ENCODE measurements around the gene NUP210L.
"Not testable (repeated sequence)": the region's sequence is repeated elsewhere in the genome, so short reads cannot be mapped to it uniquely, and the experiment has no call there.

Gene NUP210L

GRCh38 chr1:154104433-154105082 is 50.3 kb downstream of the NUP210L start:
- no peak for DNase-seq (ENCODE audit: insufficient read length, low spot score)
- FAIRE-seq, result no peak

- not testable (repeated sequence) for FAIRE-seq; DNase-seq (ENCODE audit: insufficient read length, low spot score)
These were observed 54.7 kb downstream of the NUP210L start for GRCh38 chr1:154100141-154100540.

GRCh38 chr1:154097873-154098272 is 57.0 kb downstream of the NUP210L start:
- FAIRE-seq, result no peak
- DNase-seq (ENCODE audit: insufficient read length, low spot score), result no peak

- FAIRE-seq (no peak), DNase-seq (ENCODE audit: insufficient read length, low spot score) (no peak)
These were observed 59.3 kb downstream of the NUP210L start for GRCh38 chr1:154095456-154096060.

GRCh38 chr1:154094411-154094810 is 60.5 kb downstream of the NUP210L start:
- no peak for FAIRE-seq
- DNase-seq (ENCODE audit: insufficient read length, low spot score), result no peak

- no peak for FAIRE-seq
- no peak for DNase-seq (ENCODE audit: insufficient read length, low spot score)
These were observed 61.2 kb downstream of the NUP210L start for GRCh38 chr1:154093699-154094098.

- FAIRE-seq, result no peak
- no peak for DNase-seq (ENCODE audit: insufficient read length, low spot score)
These were observed 63.2 kb downstream of the NUP210L start for GRCh38 chr1:154091706-154092105.

- DNase-seq (ENCODE audit: insufficient read length, low spot score), result no peak
- no peak for FAIRE-seq
These were observed 67.3 kb downstream of the NUP210L start for GRCh38 chr1:154087574-154087973.

GRCh38 chr1:154083057-154083456 is 71.8 kb downstream of the NUP210L start:
- DNase-seq (ENCODE audit: insufficient read length, low spot score); FAIRE-seq: not testable (repeated sequence)

GRCh38 chr1:154081386-154082126 is 73.3 kb downstream of the NUP210L start:
- FAIRE-seq, result no peak
- DNase-seq (ENCODE audit: insufficient read length, low spot score), result no peak

GRCh38 chr1:154076413-154076812 is 78.5 kb downstream of the NUP210L start:
- FAIRE-seq (no peak), DNase-seq (ENCODE audit: insufficient read length, low spot score) (no peak)

- DNase-seq (ENCODE audit: insufficient read length, low spot score) (no peak), FAIRE-seq (no peak)
These were observed 79.1 kb downstream of the NUP210L start for GRCh38 chr1:154075746-154076145.

- DNase-seq (ENCODE audit: insufficient read length, low spot score) (no peak), FAIRE-seq (no peak)
These were observed 92.6 kb downstream of the NUP210L start for GRCh38 chr1:154062309-154062708.

GRCh38 chr1:154047436-154047835 is 107.4 kb downstream of the NUP210L start:
- not testable (repeated sequence) for DNase-seq (ENCODE audit: insufficient read length, low spot score)

GRCh38 chr1:154033697-154034096 is 121.2 kb downstream of the NUP210L start:
- DNase-seq (ENCODE audit: insufficient read length, low spot score); FAIRE-seq: not testable (repeated sequence)

More at GRCh38 chr1:154047436-154047835, 107.4 kb downstream of the NUP210L start:
- not testable (repeated sequence) for FAIRE-seq

- FAIRE-seq, result no peak
- no peak for DNase-seq (ENCODE audit: insufficient read length, low spot score)
These were observed 134.9 kb downstream of the NUP210L start for GRCh38 chr1:154019940-154020339.

- DNase-seq (ENCODE audit: insufficient read length, low spot score) (no peak), FAIRE-seq (no peak)
These were observed 135.6 kb downstream of the NUP210L start for GRCh38 chr1:154019269-154019668.

GRCh38 chr1:154014154-154014907 is 140.5 kb downstream of the NUP210L start:
- FAIRE-seq, result peak; percentile 11
- DNase-seq (ENCODE audit: insufficient read length, low spot score), result peak; percentile 9

GRCh38 chr1:154012543-154012942 is 142.3 kb downstream of the NUP210L start:
- not testable (repeated sequence) for FAIRE-seq

GRCh38 chr1:154012129-154012528 is 142.7 kb downstream of the NUP210L start:
- no peak for DNase-seq (ENCODE audit: insufficient read length, low spot score)
- no peak for FAIRE-seq

More at GRCh38 chr1:154012543-154012942, 142.3 kb downstream of the NUP210L start:
- not testable (repeated sequence) for DNase-seq (ENCODE audit: insufficient read length, low spot score)

- DNase-seq (ENCODE audit: insufficient read length, low spot score) (no peak), FAIRE-seq (no peak)
These were observed 148.7 kb downstream of the NUP210L start for GRCh38 chr1:154006136-154006535.
